NCI-H1930 (cell line): ENCODE data around the gene CMTM4.
"Not testable (repeated sequence)": the region's sequence is repeated elsewhere in the genome, so short reads cannot be mapped to it uniquely, and the experiment has no call there.

Source experiments
- DNase-seq, 2 experiments: peaks; one replicate each; lab custom pipeline; 2025; lab: John Stamatoyannopoulos, UW

CMTM4 gene

DNA sequence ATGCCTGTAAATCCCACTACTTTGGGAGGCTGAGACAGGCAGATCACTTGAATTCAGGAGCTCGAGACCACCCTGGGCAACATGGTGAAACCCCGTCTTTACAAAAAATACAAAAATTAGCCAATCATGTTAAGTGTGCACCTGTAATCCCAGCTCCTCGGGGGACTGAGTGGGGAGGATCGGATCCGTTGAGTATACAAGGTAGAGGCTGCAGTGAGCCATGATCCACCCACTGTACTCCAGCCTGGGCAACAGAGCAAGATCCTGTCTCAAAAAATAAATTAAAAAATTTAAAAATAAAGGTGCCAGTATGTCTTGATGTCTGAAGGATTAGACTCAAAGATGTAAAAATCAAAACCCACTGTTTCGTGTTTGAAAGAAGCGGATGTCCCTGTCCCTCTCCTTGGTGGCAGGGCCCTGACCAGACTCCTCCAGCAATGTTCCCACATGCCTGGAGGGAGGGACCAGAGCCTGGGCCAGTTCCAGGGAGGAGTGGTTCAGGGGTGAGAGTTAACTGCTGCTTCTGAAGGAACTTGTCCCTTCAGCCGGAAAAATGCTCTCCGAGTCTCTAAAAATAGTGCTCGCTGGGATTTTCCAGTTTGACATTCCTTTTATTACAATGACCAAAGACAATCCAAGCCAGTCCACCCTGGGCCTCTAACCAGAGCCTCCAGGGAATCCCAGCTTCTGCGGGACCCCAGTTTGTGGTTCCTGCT lies 9.4 kb upstream of the CMTM4 start:
- no peak for DNase-seq

DNA sequence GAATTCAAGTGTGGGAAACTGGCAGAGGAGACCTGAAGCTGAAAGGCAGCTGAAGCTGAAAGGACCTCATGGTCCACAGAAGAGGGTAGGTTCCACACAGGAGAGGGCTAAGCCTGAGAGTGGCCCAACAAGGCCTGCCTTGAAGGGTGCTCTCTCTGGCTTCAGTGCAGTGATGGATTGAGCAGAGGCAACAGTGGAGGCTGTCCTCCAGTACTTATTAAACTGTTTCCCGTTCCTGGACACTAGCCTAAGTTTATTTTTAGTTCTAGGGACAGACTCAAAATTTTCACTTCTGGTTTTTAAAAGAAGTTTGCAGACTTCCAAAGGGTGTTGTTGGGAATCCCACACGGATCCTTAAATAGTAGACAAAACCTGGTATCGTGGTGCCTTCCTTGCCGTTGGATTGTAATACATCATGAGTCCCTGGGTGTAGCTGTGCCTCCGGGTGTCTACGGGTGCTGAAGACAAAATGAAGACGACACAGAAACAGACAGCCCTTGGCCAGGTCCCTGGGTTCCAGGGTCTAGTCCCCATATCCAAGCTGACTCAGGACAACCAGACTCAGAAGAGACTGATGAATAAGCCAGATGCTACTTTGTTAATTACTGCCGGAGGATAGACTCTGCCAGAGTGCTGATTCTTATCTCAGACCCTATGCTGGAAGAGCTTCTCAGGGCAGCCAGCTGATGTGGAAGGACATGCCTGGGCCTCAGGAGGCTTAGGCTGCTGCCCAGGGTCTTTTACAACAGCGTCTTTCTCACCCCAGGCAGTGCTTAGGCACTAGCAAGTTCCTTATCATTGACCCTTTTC lies 7.1 kb upstream of the CMTM4 start:
- no peak for DNase-seq

DNA sequence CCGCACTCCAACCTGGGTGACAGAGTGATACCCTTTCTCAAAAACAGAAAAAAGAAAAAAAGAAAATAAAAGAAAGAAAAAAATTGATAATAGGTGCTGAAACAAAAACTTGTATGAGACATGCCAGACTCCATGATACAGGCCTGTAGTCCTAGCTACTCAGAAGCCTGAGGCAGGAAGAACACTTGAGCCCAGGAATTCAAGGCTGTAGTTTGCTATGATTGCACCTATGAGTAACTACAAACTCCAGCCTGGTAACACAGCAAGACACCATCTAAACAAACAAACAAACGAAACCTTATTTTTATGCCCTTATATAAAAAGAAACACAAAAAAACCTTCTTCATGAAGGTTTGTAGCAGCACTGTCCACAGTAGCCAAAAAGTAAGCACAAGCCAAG lies 5.0 kb upstream of the CMTM4 start:
- no peak for DNase-seq

DNA sequence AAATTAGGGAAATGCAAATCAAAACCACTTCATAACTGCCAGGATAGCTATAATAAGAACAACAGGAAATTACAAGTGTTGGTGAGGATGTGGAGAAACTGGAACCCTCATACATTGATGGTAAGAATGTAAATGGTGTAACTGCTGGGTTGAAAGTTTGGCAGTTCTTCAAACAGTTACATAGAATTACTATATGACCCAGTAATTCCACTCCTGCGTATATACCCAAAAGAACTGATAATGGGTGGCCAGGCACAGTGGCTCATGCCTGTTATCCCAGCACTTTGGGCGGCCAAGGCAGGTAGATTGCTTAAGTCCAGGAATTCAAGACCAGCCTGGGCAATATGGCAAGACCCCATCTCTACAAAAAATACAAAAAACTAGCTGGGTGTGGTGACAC lies 4.5 kb upstream of the CMTM4 start:
- DNase-seq = no peak

DNA sequence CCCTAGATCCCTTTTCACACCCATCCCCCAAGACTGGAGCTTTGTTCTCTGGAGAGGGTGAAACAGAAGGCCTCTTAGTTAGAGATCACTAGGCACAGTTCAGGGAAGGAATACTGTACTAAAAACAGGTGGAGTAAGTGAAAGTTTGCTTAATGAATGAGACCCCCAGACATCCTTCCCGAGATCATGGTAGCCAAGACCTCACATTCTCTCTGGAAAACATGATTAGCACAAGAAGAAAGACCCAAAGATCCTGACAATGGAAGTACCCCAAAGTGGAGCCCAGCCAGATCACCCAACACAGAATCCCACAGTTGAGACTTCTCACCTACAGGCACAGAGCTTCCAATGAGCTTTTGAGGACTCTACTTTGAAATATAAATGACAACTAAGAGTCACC lies 3.4 kb upstream of the CMTM4 start:
- no peak for DNase-seq

DNA sequence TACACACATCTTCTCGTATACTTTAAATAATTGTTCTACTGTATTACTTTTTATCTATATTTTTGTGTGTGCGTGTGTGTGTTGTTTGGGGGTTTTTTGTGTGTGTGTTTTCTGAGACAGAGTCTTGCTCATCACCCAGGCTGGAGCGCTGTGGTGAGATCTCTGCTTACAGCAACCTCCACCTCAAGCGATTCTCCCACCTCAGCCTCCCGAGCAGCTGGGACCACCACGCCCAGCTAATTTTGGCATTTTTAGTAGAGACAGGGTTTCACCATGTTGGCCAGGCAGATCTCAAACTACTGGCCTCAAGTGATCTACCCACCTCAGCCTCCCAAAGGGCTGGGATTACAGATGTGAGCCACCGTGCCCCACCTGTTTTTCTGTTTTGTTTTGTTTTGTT lies 1.5 kb upstream of the CMTM4 start:
- no peak for DNase-seq

DNA sequence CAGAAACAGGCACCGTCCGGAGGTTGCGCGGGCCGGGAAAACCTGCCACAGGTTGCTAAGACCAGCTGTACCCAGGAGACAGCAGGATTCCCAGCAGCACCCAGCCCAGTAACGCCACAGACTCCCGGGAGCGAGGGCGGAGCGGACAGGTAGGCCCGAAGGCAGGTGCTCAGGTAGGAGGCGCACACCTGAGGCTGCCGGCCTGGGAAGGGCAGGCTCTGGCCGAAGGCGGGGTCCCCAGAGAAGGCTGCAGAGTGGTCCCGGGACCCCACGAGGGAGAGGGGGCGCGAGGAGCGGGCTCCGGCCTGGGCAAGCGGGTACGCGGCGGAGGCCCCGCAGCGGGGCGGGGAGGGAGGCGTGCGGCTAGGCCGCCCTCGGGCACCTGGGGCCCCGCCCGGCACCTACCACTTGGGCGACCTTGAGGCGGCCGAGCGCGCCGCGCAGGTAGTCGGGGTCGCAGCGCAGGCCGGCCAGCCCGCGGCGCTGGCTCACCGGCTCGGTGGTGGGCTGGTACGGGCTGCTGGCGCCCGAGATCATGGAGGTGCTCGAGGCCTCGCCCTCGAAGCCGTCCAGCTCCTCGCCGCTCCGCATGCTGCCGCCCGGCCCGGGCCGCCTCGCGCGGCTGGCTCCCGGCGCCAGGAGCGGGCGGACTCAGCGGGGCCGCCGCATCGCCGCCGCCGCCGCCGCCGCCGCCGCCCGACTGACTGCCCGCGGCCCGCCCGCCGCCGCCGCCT lies 441 bp downstream of the CMTM4 start:
- no peak for DNase-seq

DNA sequence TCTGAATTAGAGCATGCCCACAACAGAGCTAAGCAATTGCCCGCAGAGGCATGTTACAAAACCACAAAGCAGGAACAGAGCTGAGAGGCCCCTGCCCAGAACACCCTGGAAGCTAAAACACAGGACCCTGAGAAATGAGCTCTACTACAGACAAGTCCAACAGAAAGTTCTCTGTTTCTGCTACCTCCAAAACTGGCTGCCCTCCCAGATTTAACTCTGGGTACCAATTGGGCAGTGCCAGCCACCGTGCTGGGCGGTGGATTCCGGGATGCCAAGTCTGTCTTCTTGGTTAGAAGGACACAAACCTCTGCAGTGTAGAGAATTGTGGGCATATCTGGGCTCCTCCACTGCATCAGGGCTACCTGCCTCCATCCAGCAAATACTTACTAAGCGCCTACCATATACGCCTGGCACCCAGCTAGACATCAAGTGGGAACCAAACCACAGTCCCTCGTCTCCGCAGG lies 1.0 kb downstream of the CMTM4 start:
- no peak for DNase-seq

DNA sequence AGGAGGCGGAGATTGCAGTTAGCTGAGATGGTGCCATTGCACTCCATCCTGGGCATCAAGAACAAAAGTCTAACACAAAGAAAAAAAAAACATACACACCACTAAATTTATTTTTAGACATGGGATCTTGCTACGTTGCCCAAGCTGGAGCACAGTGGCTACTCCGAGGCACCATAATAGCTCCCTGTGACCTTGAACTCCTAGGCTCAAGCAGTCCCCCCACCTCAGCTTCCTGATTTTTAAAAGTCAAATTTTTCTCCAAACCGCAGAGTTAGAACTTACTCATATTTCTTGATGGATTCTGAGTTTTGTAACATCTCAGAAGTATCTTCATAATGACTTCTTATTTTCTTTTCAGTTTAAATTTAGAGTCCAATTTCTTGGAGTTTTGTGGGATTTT lies 3.4 kb downstream of the CMTM4 start:
- no peak for DNase-seq

DNA sequence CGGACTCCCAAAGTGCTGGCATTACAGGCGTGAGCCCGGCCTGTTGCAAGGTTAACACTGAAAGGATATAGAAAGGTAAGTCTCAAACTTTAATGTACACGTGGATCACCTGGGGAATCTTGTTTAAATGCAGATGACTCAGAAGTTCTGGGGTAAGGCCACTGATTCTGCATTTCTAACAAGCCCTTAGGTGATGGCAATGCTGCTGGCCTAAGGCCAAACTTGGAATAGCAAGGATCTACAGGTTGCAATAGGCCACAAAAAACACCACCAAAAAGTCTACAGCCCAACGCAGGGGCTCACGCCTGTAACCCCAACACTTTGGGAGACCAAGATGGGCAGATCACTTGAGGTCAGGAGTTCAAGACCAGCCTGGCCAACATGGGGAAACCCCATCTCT lies 4.2 kb downstream of the CMTM4 start:
- DNase-seq = no peak

DNA sequence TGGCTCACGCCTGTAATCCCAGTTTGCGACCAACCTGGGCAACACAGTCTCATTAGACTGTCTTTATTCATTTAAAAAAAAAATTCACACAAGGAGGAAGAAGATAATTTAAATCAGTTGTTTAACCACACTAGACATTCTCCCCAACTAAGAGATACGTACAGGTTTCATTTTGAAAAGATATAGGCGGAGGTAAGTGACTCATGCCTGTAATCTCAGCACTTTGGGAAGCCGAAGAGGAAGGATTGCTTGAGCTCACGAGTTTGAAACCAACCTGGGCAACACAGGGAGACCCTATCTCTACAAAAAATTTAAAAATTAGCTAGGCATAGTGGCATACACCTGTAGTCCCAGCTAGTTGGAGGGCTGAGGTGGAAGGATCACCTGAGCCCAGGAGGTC lies 5.3 kb downstream of the CMTM4 start:
- DNase-seq = no peak

DNA sequence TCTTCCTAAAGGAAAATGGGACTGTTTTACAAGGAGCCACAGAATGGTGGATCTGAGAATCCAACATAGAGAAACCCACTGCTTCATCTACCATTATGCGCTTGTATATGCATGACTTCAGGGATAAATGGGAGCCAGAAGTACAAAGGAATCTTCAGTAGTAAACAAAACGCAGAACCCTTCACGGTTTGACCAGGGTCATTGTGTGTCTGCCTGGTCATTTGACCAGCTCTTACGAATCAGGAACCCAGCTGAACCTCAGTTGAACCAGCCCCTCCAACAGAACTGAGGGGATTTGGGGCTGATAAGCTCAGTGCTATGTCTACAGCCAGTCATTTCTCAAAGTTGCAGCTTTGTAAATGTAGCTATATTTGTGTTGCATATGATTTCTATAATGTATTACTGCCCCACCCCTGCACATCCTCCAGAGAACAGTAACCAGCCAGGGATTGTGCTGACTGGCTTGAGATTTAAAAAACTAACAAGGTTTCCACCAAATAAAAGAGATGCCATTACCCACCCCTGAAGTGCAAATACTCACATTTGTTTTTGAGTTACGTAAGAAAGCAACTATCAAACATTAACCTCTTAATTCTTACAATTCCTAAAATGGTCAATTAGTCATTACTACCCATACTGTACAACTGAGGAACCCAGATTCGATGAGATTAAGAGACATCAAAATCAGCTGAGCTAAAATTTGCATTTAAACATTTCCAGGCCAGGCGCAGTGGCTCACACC lies 6.3 kb downstream of the CMTM4 start:
- DNase-seq = no peak

DNA sequence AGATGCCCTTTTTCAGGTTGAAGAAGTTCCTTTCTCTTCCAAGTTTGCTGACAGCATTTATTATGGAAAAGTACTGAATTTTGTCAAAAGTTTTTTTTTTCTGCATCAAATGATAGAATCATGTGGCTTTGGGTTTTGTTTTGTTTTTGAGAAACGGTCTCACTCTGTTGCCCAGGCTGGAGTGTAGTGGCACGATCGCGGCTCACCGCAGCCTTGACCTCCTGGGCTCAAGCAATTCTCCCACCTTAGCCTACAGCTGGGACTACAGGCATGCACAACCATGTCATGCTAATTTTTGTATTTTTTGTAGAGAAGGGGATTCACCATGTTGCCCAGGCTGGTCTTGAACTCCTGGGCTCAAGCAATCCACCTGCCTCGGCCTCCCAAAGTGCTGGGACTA lies 7.3 kb downstream of the CMTM4 start:
- DNase-seq = no peak

DNA sequence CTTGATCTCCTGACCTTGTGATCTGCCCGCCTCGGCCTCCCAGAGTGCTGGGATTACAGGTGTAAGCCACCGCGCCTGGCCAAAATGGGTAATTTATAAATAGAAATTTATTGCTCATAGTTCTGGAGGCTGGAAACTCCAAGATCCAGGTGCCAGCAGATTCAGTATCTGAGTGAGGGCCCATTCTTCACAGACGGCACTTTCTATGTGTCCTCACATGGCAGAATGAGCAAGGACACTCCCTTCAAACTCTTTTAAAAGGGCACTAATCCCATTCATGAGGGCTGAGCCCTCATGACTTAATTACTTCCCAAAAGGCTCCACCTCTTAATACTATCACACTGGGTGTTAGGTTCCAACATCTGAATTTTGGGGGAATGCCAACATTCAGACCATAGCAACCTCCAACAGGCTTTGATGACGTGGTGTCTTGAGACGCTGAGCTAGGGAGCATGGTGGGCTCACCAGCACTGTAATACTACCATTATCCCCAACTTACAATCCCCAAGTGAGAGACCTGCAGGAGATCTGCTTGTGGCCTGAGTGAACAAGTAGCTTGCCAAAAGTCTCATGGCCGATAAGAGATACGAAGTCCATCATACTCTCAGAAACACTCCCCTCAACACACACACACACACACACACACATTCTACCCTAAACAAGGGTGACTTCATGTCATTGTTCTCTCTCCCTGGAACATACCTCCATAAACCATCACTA lies 8.5 kb downstream of the CMTM4 start:
- DNase-seq = no peak

DNA sequence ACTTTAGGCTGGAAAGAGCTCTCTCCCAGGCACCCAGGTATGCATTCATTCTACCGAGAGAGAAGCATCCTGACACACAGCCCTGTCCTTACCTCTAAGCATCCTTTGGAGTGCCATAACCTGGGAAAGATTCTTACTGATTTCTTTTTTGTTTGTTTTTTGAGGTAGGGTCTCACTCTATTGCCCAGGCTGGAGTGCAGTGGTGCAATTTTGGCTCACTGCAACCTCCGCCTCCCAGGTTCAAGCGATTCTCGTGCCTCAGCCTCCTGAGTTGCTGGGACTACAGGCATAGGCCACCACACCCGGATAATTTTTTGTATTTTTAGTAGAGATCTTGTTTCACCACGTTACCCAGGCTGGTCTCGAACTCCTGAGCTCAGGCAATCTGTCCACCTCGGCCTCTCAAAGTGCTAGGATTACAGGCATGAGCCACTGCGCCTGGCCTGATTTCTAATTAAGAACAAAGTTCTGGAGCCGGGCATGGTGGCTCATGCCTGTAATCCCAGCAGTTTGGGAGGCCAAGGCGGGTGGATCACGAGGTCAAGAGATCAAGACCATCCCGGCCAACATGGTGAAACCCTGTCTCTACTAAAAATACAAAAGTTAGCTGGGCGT lies 10.9 kb downstream of the CMTM4 start:
- not testable (repeated sequence) for DNase-seq

DNA sequence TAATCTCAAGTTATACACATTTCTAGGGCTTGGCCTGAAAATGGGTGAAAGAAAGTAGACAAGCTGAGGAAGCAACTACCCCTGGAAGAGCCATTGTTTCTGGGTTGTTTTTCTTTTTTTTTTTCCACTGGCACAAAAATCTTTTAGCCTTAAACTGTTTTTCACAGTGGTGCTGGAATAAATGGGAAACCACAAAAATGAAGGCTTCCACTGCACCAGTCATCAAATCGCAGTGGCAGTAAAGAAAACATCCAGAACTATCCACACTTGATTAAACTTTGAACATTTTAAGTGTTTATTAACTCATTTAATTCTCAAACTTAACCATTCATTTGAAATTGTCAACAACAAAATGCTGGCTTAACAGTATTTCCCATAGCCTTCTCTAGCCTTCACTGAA lies 14.3 kb downstream of the CMTM4 start:
- DNase-seq = no peak

DNA sequence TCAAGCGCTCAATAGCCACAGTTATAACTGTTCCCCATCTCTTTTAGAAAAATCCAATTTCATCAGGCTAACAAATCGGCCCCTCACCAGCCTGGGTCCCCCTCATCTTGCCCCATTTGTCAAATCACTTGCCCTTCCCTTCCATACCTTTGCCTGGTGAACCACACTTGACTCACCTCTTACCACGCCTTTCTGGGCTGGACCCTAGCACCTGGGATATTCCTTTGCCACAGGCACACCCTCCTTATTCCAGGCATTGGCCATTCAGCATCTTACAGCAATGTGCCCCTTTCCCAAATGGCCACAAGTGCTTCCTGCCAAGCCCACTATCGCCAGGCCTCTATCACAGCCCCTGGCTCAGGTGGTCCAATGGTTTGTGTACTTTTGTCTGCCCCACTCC lies 14.9 kb downstream of the CMTM4 start:
- DNase-seq = no peak

DNA sequence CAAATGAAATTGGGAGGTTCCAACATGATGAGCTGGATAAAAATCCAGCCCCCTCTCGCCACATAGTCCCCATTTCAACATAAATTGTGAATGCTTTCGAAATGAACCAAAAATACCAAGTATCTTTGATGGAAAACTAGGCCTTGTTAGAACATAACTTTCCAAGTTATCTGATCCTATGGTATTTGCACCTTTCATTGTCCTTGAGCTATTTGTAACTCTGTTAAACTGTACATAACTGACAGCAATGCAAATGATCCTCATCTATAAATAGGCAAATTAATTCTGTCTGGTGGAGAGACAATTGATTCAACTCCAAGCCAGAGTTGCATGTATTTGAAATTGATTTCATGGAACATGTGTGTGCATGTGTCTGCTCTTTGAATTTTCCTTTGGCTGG lies 18.2 kb downstream of the CMTM4 start:
- DNase-seq = no peak

DNA sequence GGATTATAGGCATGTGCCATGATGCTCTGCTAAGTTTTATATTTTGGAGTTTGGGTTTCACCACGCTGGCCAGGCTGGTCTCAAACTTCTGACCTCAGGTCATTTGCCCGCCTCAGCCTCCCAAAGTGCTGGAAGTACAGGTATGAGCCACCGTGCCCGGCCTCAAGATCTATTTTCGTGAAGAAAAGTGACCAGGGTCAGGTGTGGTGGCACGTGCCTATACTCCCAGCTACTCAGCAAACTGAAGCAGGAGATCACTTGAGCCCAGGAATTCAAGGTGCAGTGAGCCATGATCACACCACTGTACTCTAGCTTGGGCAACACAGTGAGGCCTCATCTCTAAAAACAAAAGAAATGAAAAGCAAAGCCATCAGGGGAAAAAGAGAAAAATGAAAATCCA lies 18.7 kb downstream of the CMTM4 start:
- no peak for DNase-seq

DNA sequence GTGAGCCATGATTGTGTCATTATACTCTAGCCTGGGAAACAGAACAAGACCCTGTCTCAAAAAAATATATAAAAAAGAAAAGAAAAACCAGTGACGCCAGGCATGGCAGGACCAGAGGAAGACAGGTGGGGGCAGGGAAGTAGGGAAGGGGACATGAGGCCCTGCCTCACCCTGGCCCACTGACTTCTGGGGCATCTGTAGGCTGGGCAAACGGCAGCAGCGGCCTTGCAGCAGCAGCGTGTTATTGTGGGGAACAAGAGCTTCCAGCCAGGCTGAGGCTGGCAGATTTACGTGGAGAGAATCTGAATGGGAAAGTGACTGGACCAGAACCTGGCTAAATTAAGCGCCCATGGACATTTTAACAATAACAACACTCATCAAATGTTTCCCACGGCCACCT lies 19.4 kb downstream of the CMTM4 start:
- no peak for DNase-seq

DNA sequence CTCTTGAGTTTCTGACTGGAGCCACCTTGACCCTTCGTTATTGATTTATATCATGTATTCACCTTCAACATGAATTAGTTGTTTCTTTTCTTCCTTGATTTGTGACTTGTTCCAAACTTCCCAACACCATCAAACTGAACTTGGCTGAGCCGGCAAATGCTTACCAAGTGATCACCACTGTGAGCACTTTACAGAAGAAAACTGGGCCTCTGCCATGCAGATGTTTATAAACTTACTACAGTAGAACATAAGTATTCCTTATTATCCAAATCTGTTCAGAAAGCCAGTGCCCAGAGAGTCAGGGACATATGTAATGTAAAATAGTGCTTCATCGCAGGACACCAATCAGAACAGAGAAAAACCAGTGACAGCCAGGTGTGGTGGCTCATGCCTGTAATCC lies 19.9 kb downstream of the CMTM4 start:
- DNase-seq = no peak
